GM18508 (cell line): ENCODE results near the gene TPTE2.
"Not testable (repeated sequence)": the region's sequence is repeated elsewhere in the genome, so short reads cannot be mapped to it uniquely, and the experiment has no call there.

Source experiments
- ATAC-seq: cut with Tn5 transposase; IDR thresholded peaks from one replicate; pipeline ENCODE4 v1.9.1; 2021; ENCODE audit warnings: moderate number of reproducible peaks; ENCODE audit not compliant: insufficient read depth, unreplicated experiment

The TPTE2 gene

GRCh38 chr13:19572280-19572679, 10.9 kb upstream of the TPTE2 start:
- no peak for ATAC-seq

- ATAC-seq: peak; percentile 84
Observed at GRCh38 chr13:19567820-19568534, 6.6 kb upstream of the TPTE2 start.

GRCh38 chr13:19561585-19561984, 253 bp upstream of the TPTE2 start:
- no peak for ATAC-seq

GRCh38 chr13:19560672-19561071, 660 bp downstream of the TPTE2 start:
- not testable (repeated sequence) for ATAC-seq

- ATAC-seq: not testable (repeated sequence)
Observed at GRCh38 chr13:19559739-19560138, 1.6 kb downstream of the TPTE2 start.

GRCh38 chr13:19557287-19557686, 4.0 kb downstream of the TPTE2 start:
- not testable (repeated sequence) for ATAC-seq

- ATAC-seq: not testable (repeated sequence)
Observed at GRCh38 chr13:19549245-19549644, 12.1 kb downstream of the TPTE2 start.

- not testable (repeated sequence) for ATAC-seq
Observed at GRCh38 chr13:19525634-19526033, 35.7 kb downstream of the TPTE2 start.

GRCh38 chr13:19519049-19519448, 42.3 kb downstream of the TPTE2 start:
- no peak for ATAC-seq

- ATAC-seq: not testable (repeated sequence)
Observed at GRCh38 chr13:19507623-19508022, 53.7 kb downstream of the TPTE2 start.

- ATAC-seq: not testable (repeated sequence)
Observed at GRCh38 chr13:19460126-19460525, 101.2 kb downstream of the TPTE2 start.

- ATAC-seq: not testable (repeated sequence)
Observed at GRCh38 chr13:19439056-19439686, 122.2 kb downstream of the TPTE2 start.

- ATAC-seq: not testable (repeated sequence)
Observed at GRCh38 chr13:19437780-19438179, 123.6 kb downstream of the TPTE2 start.

- ATAC-seq: not testable (repeated sequence)
Observed at GRCh38 chr13:19422236-19422635, 139.1 kb downstream of the TPTE2 start.

GRCh38 chr13:19412494-19412893, 148.8 kb downstream of the TPTE2 start:
- not testable (repeated sequence) for ATAC-seq

GRCh38 chr13:19382746-19383511, 178.4 kb downstream of the TPTE2 start:
- ATAC-seq: not testable (repeated sequence)

- ATAC-seq: no peak
Observed at GRCh38 chr13:19382111-19382510, 179.2 kb downstream of the TPTE2 start.
